SK-N-SH (cell line): Measurements from ENCODE around the gene SNTG2. TPM values are rescaled to one million over a fixed set of nuclear protein-coding genes. Genes with fewer than 3 reads are reported as not detected.
A peak's percentile ranks its signal among the peaks of the same experiment; 100 is the strongest.

Experiments
- CTCF ChIA-PET: fragments of 300-600, 350-600 bp; formaldehyde crosslinking; extraction: SDS; loops from one replicate; lab custom pipeline; 2021; lab: Yijun Ruan, JAX
- POLR2A ChIA-PET: fragments of 350-600 bp; sonication (Branson Sonifier 250); formaldehyde crosslinking; extraction: SDS; loops from one replicate; lab custom pipeline; 2020; ENCODE audit warnings: antibody characterized with exemption, inconsistent platforms; lab: Yijun Ruan, JAX
- DNase-seq: peaks from one replicate; pipeline ENCODE4 v3.0.0; 2012
- H2AFZ ChIP-seq: fragments of 200-600 bp; sonication (generic); 2 replicates; pipeline ENCODE4 v1.8.1; 2016; ENCODE audit warnings: antibody characterized with exemption, mild to moderate bottlenecking, low read depth
- H3F3A ChIP-seq: fragments of 200-600 bp; sonication (generic); replicated peaks from 2 replicates; pipeline ENCODE3; 2016; ENCODE audit warnings: antibody characterized with exemption, mild to moderate bottlenecking; ENCODE audit not compliant: insufficient read depth
- H3K27ac ChIP-seq, 2 experiments: fragments of 200-500 bp in 1 of 2; fragments of 200-600 bp in 1 of 2; sonication (Bioruptor generic) in 1 of 2; sonication (generic), shearing (Covaris generic) in 1 of 2; 2 replicates each; pipeline versions ENCODE4 v1.5.1 to v1.6.1; 2014 to 2016; ENCODE audit warnings: low read depth in 2 of 2, inconsistent platforms in 1 of 2, low read length in 1 of 2, mild to moderate bottlenecking in 1 of 2, mixed read lengths in 1 of 2
- H3K27me3 ChIP-seq: fragments of 200-600 bp; sonication (generic), shearing (Covaris generic); 2 replicates; pipeline ENCODE4 v1.6.1; 2016; ENCODE audit warnings: mixed run types; ENCODE audit not compliant: insufficient read depth
- H3K36me3 ChIP-seq, 2 experiments: fragments of 200-500 bp in 1 of 2; fragments of 200-600 bp in 1 of 2; sonication (Bioruptor generic) in 1 of 2; sonication (generic) in 1 of 2; replicated peaks in 1 of 2; 2 replicates each; pipeline versions ENCODE3 to v1.5.1; 2014 to 2016; ENCODE audit warnings: low read length in 1 of 2, mild to moderate bottlenecking in 1 of 2; ENCODE audit not compliant: insufficient read depth in 2 of 2, control insufficient read depth in 1 of 2
- H3K4me1 ChIP-seq, 2 experiments: fragments of 200-500 bp in 1 of 2; fragments of 200-600 bp in 1 of 2; sonication (Bioruptor generic) in 1 of 2; sonication (generic), shearing (Covaris generic) in 1 of 2; 2 replicates each; pipeline versions ENCODE4 v1.5.1 to v1.6.1; 2014 to 2016; ENCODE audit warnings: low read depth in 1 of 2, low read length in 1 of 2, mixed run types in 1 of 2; ENCODE audit not compliant: insufficient read depth in 2 of 2, control insufficient read depth in 1 of 2
- H3K4me2 ChIP-seq: fragments of 200-600 bp; sonication (generic), shearing (Covaris generic); 2 replicates; pipeline ENCODE4 v1.6.1; 2017; ENCODE audit warnings: mixed run types
- H3K4me3 ChIP-seq, 2 experiments: fragments of 200-500 bp in 1 of 2; fragments of 200-600 bp in 1 of 2; sonication (Bioruptor generic) in 1 of 2; sonication (generic), shearing (Covaris generic) in 1 of 2; 2 replicates each; pipeline versions ENCODE4 v1.5.1 to v1.8.1; 2014 to 2016; ENCODE audit warnings: low read depth in 2 of 2, inconsistent platforms in 1 of 2, low read length in 1 of 2, mild to moderate bottlenecking in 1 of 2, mixed read lengths in 1 of 2, moderate library complexity in 1 of 2
- H3K79me2 ChIP-seq: fragments of 200-600 bp; sonication (generic); 2 replicates; pipeline ENCODE4 v1.8.1; 2017; ENCODE audit warnings: mild to moderate bottlenecking; ENCODE audit not compliant: insufficient read depth
- H3K9ac ChIP-seq: fragments of 200-600 bp; sonication (generic); 2 replicates; pipeline ENCODE4 v1.6.1; 2017; ENCODE audit warnings: mixed run types
- H3K9me2 ChIP-seq: fragments of 200-600 bp; sonication (generic); 2 replicates; pipeline ENCODE4 v1.6.1; 2017; ENCODE audit warnings: mixed run types
- H3K9me3 ChIP-seq: fragments of 200-600 bp; sonication (generic); 2 replicates; pipeline ENCODE4 v1.6.1; 2017; ENCODE audit warnings: mixed run types, mild to moderate bottlenecking, moderate library complexity
- H4K20me1 ChIP-seq: fragments of 200-600 bp; sonication (generic); 2 replicates; pipeline ENCODE4 v1.6.1; 2017; ENCODE audit warnings: mild to moderate bottlenecking, mixed run types; ENCODE audit not compliant: insufficient read depth
- CHD2 ChIP-seq: fragments of 150-350 bp; IDR thresholded peaks from 2 replicates; pipeline ENCODE4 v1.6.1; 2018; ENCODE audit warnings: low read length; ENCODE audit not compliant: partially characterized antibody
- EP300 ChIP-seq, 2 experiments: IDR thresholded peaks; 2 replicates each; pipeline versions ENCODE4 v1.4.0 to v1.6.1; 2012; ENCODE audit warnings: borderline replicate concordance in 1 of 2, low read depth in 1 of 2, low read length in 1 of 2
- EZH2phosphoT487 ChIP-seq: fragments of 200-600 bp; sonication (generic); IDR thresholded peaks from 2 replicates; pipeline ENCODE4 v1.6.1; 2017; ENCODE audit warnings: low read depth, mixed run types, mild to moderate bottlenecking, antibody characterized with exemption, moderate library complexity, borderline replicate concordance
- FOSL2 ChIP-seq: IDR thresholded peaks from 2 replicates; pipeline ENCODE4 v1.4.0; 2012; ENCODE audit warnings: low read depth, mild to moderate bottlenecking, moderate library complexity, borderline replicate concordance
- GATA2 ChIP-seq: sonication (generic); formaldehyde crosslinking; IDR thresholded peaks from 2 replicates; pipeline ENCODE4 v1.5.0; 2020; ENCODE audit warnings: mild to moderate bottlenecking, missing genetic modification reagents
- MEF2A ChIP-seq: IDR thresholded peaks from 2 replicates; pipeline ENCODE4 v1.4.0; 2012; ENCODE audit warnings: low read depth, borderline replicate concordance
- MXI1 ChIP-seq: IDR thresholded peaks from 2 replicates; pipeline ENCODE4 v1.6.1; 2012; ENCODE audit warnings: mild to moderate bottlenecking, low read depth, low read length, improper control_type of control experiment
- NFIC ChIP-seq: IDR thresholded peaks from 2 replicates; pipeline ENCODE4 v1.4.0; 2012; ENCODE audit warnings: borderline replicate concordance
- NRF1 ChIP-seq: IDR thresholded peaks from 2 replicates; pipeline ENCODE4 v1.6.1; 2012; ENCODE audit warnings: low read depth, mild to moderate bottlenecking, low read length
- RCOR1 ChIP-seq: fragments of 150-350 bp; IDR thresholded peaks from 2 replicates; pipeline ENCODE4 v1.6.1; 2017; ENCODE audit warnings: antibody characterized with exemption, low read length
- RXRA ChIP-seq: IDR thresholded peaks from 2 replicates; pipeline ENCODE4 v1.4.0; 2012; ENCODE audit warnings: low read depth, mild to moderate bottlenecking, borderline replicate concordance
- SMC3 ChIP-seq: IDR thresholded peaks from 2 replicates; pipeline ENCODE4 v1.6.1; 2012; ENCODE audit warnings: low read depth, low read length, improper control_type of control experiment
- TEAD4 ChIP-seq: IDR thresholded peaks from 2 replicates; pipeline ENCODE4 v1.4.0; 2012; ENCODE audit warnings: mild to moderate bottlenecking, borderline replicate concordance; ENCODE audit not compliant: insufficient read depth
- YY1 ChIP-seq: IDR thresholded peaks from 2 replicates; pipeline ENCODE4 v1.4.0; 2012; ENCODE audit warnings: low read depth, mild to moderate bottlenecking
- WGBS: methylation state at CpG from one replicate; pipeline ENCODE4 v1.1.6; 2017; ENCODE audit warnings: low lambda C conversion rate; 5-methylcytosine and 5-hydroxymethylcytosine counted together
- polyA plus RNA-seq, 3 experiments: library from polyadenylated mRNA; depleted of rRNA; stranded (reverse); fragments of >200 nt; gene quantifications; 2 replicates each; pipeline ENCODE4 v1.2.3, GENCODE V29; 2012
- TF ChIP-seq, protein P1 (sequence below): IDR thresholded peaks from 2 replicates; pipeline ENCODE4 v1.4.0; 2012; ENCODE audit warnings: low read depth, borderline replicate concordance
- TF ChIP-seq, protein P2 (sequence below): IDR thresholded peaks from 2 replicates; pipeline ENCODE4 v1.4.0; 2012; ENCODE audit warnings: low read depth, borderline replicate concordance
- TF ChIP-seq, protein P3 (sequence below): IDR thresholded peaks from 2 replicates; pipeline ENCODE4; 2012

Gene SNTG2
- polyA plus RNA-seq, 1 of the 3 experiments (the other 2 are of a cell fraction), result not detected

DNA sequence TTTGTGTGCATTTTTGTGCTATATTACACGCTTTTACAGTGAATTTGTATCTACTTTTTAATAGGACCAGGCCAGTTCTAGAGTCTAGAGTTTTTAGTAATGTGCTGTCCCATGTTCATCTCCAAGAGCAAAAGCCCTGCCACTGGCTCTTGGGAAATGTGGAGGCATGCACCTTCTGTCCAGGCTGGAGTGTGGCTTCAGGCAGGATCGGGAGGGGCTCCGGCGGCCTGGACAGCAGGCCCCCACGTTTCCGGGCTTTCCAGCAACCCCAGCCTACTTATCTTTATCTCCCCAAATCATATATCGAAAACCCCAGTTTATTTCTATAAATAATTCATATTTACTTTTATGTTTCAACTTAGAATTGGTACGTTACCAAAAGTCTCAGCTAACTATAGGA, 78.2 kb downstream of the SNTG2 start:
- Histone ChIP-seq H4K20me1 (no peaks in the 10 kb centered on the region), H3F3A (no peaks in the 10 kb centered on the region), H3K9ac (no peak overlapping the region), H3K36me3 (no peaks in the 10 kb centered on the region), H3K4me1 (peaks cover 0 to 13% of the 10 kb centered on the region in 2 experiments; a peak in 1 of 4 replicates), H3K4me2 (no peak overlapping the region), H3K9me3 (no peaks in the 10 kb centered on the region), H3K4me3 (no peak overlapping the region; a peak in 1 of 4 replicates), H3K27me3 (no peaks in the 10 kb centered on the region), H3K27ac (no peak overlapping the region), H3K9me2 (no peaks in the 10 kb centered on the region), H3K79me2 (no peaks in the 10 kb centered on the region), H2AFZ (no peak overlapping the region)
- TF ChIP-seq SMC3 (no peak), TEAD4 (no peak), EZH2phosphoT487 (no peak), RCOR1 (no peak), FOSL2 (no peak), GATA2 (no peak), YY1 (no peak), EP300 (IDR thresholded peaks at IDR 0.05; ENCODE audit: borderline replicate concordance in 1 of 2, low read depth in 1 of 2, low read length in 1 of 2) (no peak), RXRA (no peak), CHD2 (no peak), MXI1 (no peak), NFIC (no peak), NRF1 (no peak), MEF2A (no peak)
- TF ChIP-seq, protein P1, sequence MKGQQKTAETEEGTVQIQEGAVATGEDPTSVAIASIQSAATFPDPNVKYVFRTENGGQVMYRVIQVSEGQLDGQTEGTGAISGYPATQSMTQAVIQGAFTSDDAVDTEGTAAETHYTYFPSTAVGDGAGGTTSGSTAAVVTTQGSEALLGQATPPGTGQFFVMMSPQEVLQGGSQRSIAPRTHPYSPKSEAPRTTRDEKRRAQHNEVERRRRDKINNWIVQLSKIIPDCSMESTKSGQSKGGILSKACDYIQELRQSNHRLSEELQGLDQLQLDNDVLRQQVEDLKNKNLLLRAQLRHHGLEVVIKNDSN, result no peak
- TF ChIP-seq, protein P2, sequence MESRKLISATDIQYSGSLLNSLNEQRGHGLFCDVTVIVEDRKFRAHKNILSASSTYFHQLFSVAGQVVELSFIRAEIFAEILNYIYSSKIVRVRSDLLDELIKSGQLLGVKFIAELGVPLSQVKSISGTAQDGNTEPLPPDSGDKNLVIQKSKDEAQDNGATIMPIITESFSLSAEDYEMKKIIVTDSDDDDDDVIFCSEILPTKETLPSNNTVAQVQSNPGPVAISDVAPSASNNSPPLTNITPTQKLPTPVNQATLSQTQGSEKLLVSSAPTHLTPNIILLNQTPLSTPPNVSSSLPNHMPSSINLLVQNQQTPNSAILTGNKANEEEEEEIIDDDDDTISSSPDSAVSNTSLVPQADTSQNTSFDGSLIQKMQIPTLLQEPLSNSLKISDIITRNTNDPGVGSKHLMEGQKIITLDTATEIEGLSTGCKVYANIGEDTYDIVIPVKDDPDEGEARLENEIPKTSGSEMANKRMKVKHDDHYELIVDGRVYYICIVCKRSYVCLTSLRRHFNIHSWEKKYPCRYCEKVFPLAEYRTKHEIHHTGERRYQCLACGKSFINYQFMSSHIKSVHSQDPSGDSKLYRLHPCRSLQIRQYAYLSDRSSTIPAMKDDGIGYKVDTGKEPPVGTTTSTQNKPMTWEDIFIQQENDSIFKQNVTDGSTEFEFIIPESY, result no peak
- TF ChIP-seq, protein P3, sequence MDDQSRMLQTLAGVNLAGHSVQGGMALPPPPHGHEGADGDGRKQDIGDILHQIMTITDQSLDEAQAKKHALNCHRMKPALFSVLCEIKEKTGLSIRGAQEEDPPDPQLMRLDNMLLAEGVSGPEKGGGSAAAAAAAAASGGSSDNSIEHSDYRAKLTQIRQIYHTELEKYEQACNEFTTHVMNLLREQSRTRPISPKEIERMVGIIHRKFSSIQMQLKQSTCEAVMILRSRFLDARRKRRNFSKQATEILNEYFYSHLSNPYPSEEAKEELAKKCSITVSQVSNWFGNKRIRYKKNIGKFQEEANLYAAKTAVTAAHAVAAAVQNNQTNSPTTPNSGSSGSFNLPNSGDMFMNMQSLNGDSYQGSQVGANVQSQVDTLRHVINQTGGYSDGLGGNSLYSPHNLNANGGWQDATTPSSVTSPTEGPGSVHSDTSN, result no peak
- ChIA-PET CTCF (interaction anchor here (0.6 to 1.5 kb wide), 2 partner anchors 8 to 741 kb away, joined by 3 to 4 read pairs; no protein-coding TSS in a partner anchor), POLR2A (no interaction called here)
- peak; percentile 46 for DNase-seq
- WGBS, result 12% methylated on average over 8 of the region's 8 CpGs
